Measurements from ENCODE around the gene CD58. TPM values are rescaled to one million over a fixed set of nuclear protein-coding genes. Genes with fewer than 3 reads are reported as not detected.

Gene CD58
- total RNA-seq, 1 experiment from 2014 or later = 5.3 TPM

DNA sequence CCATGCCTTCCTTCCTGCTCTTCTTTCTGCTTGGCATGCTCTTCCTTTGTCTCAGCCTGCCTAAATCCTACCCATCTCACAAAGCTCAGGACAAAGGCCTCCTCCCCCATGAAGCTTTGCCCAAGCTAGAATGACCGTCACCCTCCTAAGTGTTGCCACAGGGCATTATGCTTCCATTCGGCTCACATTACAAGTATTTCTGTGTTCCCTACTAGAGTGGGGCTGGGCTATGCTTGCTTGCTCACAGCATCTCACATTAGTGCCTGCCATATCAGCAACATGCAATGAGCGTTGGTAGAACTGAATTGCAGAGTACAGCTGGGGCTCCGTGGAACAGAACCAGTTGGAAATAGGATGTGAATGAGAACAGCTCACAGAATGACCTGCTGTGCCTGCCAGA lies 82.8 kb downstream of the CD58 start:
- H3K27ac Mint-ChIP-seq = no peak overlapping the region
- H3K4me3 Mint-ChIP-seq = no peak overlapping the region
- no peaks in the 10 kb centered on the region for H3K27me3 Mint-ChIP-seq (ENCODE audit: low read depth)
- H3K4me1 Mint-ChIP-seq = peaks cover 13% of the 10 kb centered on the region
- H3K36me3 Mint-ChIP-seq = no peaks in the 10 kb centered on the region
- ChIA-PET CTCF (interaction anchor here (1.5 to 6.0 kb wide), 3 partner anchors 11 to 347 kb away, joined by 3 to 196 read pairs (median 17); no protein-coding TSS in a partner anchor), POLR2A (no interaction called here)
- TF ChIP-seq, protein P1, sequence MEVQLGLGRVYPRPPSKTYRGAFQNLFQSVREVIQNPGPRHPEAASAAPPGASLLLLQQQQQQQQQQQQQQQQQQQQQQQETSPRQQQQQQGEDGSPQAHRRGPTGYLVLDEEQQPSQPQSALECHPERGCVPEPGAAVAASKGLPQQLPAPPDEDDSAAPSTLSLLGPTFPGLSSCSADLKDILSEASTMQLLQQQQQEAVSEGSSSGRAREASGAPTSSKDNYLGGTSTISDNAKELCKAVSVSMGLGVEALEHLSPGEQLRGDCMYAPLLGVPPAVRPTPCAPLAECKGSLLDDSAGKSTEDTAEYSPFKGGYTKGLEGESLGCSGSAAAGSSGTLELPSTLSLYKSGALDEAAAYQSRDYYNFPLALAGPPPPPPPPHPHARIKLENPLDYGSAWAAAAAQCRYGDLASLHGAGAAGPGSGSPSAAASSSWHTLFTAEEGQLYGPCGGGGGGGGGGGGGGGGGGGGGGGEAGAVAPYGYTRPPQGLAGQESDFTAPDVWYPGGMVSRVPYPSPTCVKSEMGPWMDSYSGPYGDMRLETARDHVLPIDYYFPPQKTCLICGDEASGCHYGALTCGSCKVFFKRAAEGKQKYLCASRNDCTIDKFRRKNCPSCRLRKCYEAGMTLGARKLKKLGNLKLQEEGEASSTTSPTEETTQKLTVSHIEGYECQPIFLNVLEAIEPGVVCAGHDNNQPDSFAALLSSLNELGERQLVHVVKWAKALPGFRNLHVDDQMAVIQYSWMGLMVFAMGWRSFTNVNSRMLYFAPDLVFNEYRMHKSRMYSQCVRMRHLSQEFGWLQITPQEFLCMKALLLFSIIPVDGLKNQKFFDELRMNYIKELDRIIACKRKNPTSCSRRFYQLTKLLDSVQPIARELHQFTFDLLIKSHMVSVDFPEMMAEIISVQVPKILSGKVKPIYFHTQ (CRISPR knock-in tag; IDR thresholded peaks at IDR 0.05) = no peak
- TF ChIP-seq GTF2I (CRISPR knock-in tag; conservative IDR thresholded peaks at IDR 0.05) (no peak), RORB (CRISPR knock-in tag; IDR thresholded peaks at IDR 0.05) (no peak), KAT7 (CRISPR knock-in tag; IDR thresholded peaks at IDR 0.05; ENCODE audit: borderline replicate concordance) (no peak), TCF7 (CRISPR knock-in tag; IDR thresholded peaks at IDR 0.05; ENCODE audit: low read depth) (no peak), NFE2L1 (CRISPR knock-in tag; IDR thresholded peaks at IDR 0.05) (no peak), MYBL2 (CRISPR knock-in tag; IDR thresholded peaks at IDR 0.05) (no peak), ZBTB21 (CRISPR knock-in tag; IDR thresholded peaks at IDR 0.05; ENCODE audit: borderline replicate concordance) (no peak), JAZF1 (CRISPR knock-in tag; IDR thresholded peaks at IDR 0.05) (no peak), NFATC4 (CRISPR knock-in tag; IDR thresholded peaks at IDR 0.05) (no peak), SP1 (CRISPR knock-in tag; conservative IDR thresholded peaks at IDR 0.05) (no peak), ZNF138 (CRISPR knock-in tag; conservative IDR thresholded peaks at IDR 0.05) (no peak), ZNF423 (CRISPR knock-in tag; IDR thresholded peaks at IDR 0.05) (no peak), ZNF121 (CRISPR knock-in tag; IDR thresholded peaks at IDR 0.05) (no peak)
- TF ChIP-seq, protein P2, sequence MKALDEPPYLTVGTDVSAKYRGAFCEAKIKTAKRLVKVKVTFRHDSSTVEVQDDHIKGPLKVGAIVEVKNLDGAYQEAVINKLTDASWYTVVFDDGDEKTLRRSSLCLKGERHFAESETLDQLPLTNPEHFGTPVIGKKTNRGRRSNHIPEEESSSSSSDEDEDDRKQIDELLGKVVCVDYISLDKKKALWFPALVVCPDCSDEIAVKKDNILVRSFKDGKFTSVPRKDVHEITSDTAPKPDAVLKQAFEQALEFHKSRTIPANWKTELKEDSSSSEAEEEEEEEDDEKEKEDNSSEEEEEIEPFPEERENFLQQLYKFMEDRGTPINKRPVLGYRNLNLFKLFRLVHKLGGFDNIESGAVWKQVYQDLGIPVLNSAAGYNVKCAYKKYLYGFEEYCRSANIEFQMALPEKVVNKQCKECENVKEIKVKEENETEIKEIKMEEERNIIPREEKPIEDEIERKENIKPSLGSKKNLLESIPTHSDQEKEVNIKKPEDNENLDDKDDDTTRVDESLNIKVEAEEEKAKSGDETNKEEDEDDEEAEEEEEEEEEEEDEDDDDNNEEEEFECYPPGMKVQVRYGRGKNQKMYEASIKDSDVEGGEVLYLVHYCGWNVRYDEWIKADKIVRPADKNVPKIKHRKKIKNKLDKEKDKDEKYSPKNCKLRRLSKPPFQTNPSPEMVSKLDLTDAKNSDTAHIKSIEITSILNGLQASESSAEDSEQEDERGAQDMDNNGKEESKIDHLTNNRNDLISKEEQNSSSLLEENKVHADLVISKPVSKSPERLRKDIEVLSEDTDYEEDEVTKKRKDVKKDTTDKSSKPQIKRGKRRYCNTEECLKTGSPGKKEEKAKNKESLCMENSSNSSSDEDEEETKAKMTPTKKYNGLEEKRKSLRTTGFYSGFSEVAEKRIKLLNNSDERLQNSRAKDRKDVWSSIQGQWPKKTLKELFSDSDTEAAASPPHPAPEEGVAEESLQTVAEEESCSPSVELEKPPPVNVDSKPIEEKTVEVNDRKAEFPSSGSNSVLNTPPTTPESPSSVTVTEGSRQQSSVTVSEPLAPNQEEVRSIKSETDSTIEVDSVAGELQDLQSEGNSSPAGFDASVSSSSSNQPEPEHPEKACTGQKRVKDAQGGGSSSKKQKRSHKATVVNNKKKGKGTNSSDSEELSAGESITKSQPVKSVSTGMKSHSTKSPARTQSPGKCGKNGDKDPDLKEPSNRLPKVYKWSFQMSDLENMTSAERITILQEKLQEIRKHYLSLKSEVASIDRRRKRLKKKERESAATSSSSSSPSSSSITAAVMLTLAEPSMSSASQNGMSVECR (CRISPR knock-in tag; IDR thresholded peaks at IDR 0.05; ENCODE audit: borderline replicate concordance) = no peak
- no peak for ATAC-seq
- DNase-seq (ENCODE audit: low spot score) = no peak
- no peaks in the 10 kb centered on the region for H3K9me3 Mint-ChIP-seq

DNA sequence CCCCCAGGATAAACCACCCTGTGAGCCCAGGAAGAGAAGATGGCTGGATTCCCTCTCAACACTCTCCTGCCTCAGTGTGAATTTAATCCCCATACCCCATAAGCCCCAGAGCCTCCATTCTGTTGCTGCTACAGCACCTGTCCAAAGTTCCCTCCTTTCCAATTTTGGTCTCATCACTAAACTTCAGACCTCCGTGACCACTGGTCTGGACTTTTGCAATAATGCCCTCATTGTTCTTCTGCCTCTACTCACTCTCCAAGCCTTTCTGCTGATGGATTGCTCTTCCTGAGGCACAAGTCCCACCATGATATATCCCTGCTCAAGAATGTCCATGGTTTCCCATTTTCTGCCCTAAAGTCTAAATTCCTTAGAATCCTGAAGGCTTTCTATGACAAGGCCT lies 83.2 kb downstream of the CD58 start:
- DNase-seq (ENCODE audit: low spot score) = no peak
- no peaks in the 10 kb centered on the region for H3K9me3 Mint-ChIP-seq
- no peak overlapping the region for H3K27ac Mint-ChIP-seq
- no peak for ATAC-seq
- ChIA-PET CTCF (interaction anchor here (1.5 to 6.0 kb wide), 3 partner anchors 12 to 347 kb away, joined by 3 to 196 read pairs (median 17); no protein-coding TSS in a partner anchor), POLR2A (no interaction called here)
- no peaks in the 10 kb centered on the region for H3K36me3 Mint-ChIP-seq
- no peaks in the 10 kb centered on the region for H3K27me3 Mint-ChIP-seq (ENCODE audit: low read depth)
- TF ChIP-seq JAZF1 (CRISPR knock-in tag; IDR thresholded peaks at IDR 0.05) (no peak), ELF4 (CRISPR knock-in tag; IDR thresholded peaks at IDR 0.05; ENCODE audit: low read depth) (no peak)
- no peak overlapping the region for H3K4me3 Mint-ChIP-seq
- H3K4me1 Mint-ChIP-seq = peaks cover 13% of the 10 kb centered on the region

DNA sequence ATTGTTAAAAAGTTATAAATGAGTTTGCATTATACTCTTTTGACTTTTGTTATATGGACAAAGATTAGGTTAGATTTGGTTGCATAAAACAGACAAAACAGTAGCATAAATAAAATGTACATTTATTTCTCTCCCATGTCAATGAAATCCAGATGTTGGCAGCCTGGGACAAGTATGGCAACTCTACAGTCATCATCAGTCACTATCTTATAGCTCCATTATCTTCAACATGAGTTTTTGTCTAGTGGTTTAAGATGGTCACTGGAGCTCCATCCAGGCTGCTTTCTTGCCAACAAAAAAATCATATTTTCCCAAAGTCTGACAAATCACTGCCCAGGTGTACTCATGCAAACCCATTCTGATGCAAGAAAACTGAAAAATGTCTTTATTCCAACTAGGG lies 83.8 kb downstream of the CD58 start:
- Mint-ChIP-seq H3K4me3 (no peak overlapping the region), H3K36me3 (no peaks in the 10 kb centered on the region), H3K9me3 (no peaks in the 10 kb centered on the region), H3K4me1 (peaks cover 12% of the 10 kb centered on the region), H3K27me3 (ENCODE audit: low read depth) (no peaks in the 10 kb centered on the region), H3K27ac (no peak overlapping the region)
- ATAC-seq (no peak), DNase-seq (ENCODE audit: low spot score) (no peak)
- ChIA-PET POLR2A (no interaction called here), CTCF (interaction anchor here (0.7 to 6.0 kb wide), 4 partner anchors 11 to 346 kb away, joined by 3 to 196 read pairs (median 62); no protein-coding TSS in a partner anchor)
- TF ChIP-seq ZNF423 (CRISPR knock-in tag; IDR thresholded peaks at IDR 0.05) (no peak), NFE2L1 (CRISPR knock-in tag; IDR thresholded peaks at IDR 0.05) (no peak)
- TF ChIP-seq, protein P3, sequence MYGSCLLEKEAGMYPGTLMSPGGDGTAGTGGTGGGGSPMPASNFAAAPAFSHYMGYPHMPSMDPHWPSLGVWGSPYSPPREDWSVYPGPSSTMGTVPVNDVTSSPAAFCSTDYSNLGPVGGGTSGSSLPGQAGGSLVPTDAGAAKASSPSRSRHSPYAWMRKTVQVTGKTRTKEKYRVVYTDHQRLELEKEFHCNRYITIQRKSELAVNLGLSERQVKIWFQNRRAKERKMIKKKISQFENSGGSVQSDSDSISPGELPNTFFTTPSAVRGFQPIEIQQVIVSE (CRISPR knock-in tag; IDR thresholded peaks at IDR 0.05; ENCODE audit: borderline replicate concordance) = no peak
- TF ChIP-seq, protein P4, sequence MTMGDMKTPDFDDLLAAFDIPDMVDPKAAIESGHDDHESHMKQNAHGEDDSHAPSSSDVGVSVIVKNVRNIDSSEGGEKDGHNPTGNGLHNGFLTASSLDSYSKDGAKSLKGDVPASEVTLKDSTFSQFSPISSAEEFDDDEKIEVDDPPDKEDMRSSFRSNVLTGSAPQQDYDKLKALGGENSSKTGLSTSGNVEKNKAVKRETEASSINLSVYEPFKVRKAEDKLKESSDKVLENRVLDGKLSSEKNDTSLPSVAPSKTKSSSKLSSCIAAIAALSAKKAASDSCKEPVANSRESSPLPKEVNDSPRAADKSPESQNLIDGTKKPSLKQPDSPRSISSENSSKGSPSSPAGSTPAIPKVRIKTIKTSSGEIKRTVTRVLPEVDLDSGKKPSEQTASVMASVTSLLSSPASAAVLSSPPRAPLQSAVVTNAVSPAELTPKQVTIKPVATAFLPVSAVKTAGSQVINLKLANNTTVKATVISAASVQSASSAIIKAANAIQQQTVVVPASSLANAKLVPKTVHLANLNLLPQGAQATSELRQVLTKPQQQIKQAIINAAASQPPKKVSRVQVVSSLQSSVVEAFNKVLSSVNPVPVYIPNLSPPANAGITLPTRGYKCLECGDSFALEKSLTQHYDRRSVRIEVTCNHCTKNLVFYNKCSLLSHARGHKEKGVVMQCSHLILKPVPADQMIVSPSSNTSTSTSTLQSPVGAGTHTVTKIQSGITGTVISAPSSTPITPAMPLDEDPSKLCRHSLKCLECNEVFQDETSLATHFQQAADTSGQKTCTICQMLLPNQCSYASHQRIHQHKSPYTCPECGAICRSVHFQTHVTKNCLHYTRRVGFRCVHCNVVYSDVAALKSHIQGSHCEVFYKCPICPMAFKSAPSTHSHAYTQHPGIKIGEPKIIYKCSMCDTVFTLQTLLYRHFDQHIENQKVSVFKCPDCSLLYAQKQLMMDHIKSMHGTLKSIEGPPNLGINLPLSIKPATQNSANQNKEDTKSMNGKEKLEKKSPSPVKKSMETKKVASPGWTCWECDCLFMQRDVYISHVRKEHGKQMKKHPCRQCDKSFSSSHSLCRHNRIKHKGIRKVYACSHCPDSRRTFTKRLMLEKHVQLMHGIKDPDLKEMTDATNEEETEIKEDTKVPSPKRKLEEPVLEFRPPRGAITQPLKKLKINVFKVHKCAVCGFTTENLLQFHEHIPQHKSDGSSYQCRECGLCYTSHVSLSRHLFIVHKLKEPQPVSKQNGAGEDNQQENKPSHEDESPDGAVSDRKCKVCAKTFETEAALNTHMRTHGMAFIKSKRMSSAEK (CRISPR knock-in tag; IDR thresholded peaks at IDR 0.05; ENCODE audit: borderline replicate concordance) = no peak
- TF ChIP-seq, protein P5, sequence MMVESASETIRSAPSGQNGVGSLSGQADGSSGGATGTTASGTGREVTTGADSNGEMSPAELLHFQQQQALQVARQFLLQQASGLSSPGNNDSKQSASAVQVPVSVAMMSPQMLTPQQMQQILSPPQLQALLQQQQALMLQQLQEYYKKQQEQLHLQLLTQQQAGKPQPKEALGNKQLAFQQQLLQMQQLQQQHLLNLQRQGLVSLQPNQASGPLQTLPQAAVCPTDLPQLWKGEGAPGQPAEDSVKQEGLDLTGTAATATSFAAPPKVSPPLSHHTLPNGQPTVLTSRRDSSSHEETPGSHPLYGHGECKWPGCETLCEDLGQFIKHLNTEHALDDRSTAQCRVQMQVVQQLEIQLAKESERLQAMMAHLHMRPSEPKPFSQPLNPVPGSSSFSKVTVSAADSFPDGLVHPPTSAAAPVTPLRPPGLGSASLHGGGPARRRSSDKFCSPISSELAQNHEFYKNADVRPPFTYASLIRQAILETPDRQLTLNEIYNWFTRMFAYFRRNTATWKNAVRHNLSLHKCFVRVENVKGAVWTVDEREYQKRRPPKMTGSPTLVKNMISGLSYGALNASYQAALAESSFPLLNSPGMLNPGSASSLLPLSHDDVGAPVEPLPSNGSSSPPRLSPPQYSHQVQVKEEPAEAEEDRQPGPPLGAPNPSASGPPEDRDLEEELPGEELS (CRISPR knock-in tag; IDR thresholded peaks at IDR 0.05) = no peak
